Lower leg skin (tissue), 3 donors: Measurements from ENCODE around the gene KLHDC3.

Source experiments
- POLR2A ChIP-seq, 2 donors: fragments of 450-650 bp; IDR thresholded peaks; one replicate each; pipeline ENCODE4 v1.6.1; 2016 to 2017; ENCODE audit warnings: antibody characterized with exemption in 2 of 2, mild to moderate bottlenecking in 1 of 2, moderate library complexity in 1 of 2
- TF ChIP-seq, protein P1 (sequence below), 3 donors: fragments of 450-650 bp; IDR thresholded peaks; one replicate each; pipeline ENCODE4 v1.5.1; 2016; ENCODE audit warnings: antibody characterized with exemption in 3 of 3, mild to moderate bottlenecking in 3 of 3, moderate library complexity in 2 of 3

DNA sequence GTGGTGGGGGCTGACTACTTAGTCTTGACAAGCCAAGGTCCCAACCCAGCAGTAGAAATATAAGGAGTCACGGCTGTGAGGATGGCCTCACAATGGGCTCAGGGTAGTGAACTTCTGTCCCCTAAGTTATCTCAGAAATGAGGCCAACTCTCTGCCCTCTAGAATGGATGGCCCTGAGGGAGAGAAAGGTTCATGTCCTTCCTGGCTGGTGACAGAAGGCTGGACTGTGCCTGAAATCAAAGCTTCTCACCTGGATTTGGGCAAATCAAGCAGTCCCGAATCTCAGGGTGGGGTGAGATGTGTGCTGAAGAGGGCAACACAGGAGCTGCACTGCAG lies 20.1 kb downstream of the KLHDC3 start:
- TF ChIP-seq, protein P1, sequence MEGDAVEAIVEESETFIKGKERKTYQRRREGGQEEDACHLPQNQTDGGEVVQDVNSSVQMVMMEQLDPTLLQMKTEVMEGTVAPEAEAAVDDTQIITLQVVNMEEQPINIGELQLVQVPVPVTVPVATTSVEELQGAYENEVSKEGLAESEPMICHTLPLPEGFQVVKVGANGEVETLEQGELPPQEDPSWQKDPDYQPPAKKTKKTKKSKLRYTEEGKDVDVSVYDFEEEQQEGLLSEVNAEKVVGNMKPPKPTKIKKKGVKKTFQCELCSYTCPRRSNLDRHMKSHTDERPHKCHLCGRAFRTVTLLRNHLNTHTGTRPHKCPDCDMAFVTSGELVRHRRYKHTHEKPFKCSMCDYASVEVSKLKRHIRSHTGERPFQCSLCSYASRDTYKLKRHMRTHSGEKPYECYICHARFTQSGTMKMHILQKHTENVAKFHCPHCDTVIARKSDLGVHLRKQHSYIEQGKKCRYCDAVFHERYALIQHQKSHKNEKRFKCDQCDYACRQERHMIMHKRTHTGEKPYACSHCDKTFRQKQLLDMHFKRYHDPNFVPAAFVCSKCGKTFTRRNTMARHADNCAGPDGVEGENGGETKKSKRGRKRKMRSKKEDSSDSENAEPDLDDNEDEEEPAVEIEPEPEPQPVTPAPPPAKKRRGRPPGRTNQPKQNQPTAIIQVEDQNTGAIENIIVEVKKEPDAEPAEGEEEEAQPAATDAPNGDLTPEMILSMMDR (IDR thresholded peaks at IDR 0.05), result no peak
- TF ChIP-seq POLR2A (IDR thresholded peaks at IDR 0.05), result no peak
